A549 (cell line): ENCODE results near the gene MGAT5B.

Source experiments
- CTCF ChIP-seq: fragments of >200 bp; sonication (Bioruptor Twin); formaldehyde crosslinking; IDR thresholded peaks from 3 replicates; pipeline ENCODE4 v1.5.1; 2016
- PHF8 ChIP-seq: fragments of 200-600 bp; sonication (generic); IDR thresholded peaks from 2 replicates; pipeline ENCODE4 v1.6.1; 2016; ENCODE audit warnings: low read depth, mild to moderate bottlenecking, antibody characterized with exemption, moderate library complexity, borderline replicate concordance
- RAD21 ChIP-seq, 2 experiments: fragments of >200 bp in 1 of 2; sonication (Bioruptor Twin) in 1 of 2; formaldehyde crosslinking in 1 of 2; IDR thresholded peaks in 1 of 2; conservative IDR thresholded peaks in 1 of 2; 2 replicates in 1 of 2; 3 replicates in 1 of 2; pipeline ENCODE4 v1.6.1; 2012 to 2018; ENCODE audit warnings: inconsistent platforms in 1 of 2
- RCOR1 ChIP-seq: fragments of 150-350 bp; IDR thresholded peaks from 2 replicates; pipeline ENCODE4 v1.6.1; 2014; ENCODE audit warnings: antibody characterized with exemption, low read length, low read depth
- TF ChIP-seq, protein P1 (sequence below): IDR thresholded peaks from 2 replicates; pipeline ENCODE4 v1.6.1; 2012

GRCh38 chr17:76885894-76886290 is 17.7 kb downstream of the MGAT5B start:
- TF ChIP-seq, protein P1, sequence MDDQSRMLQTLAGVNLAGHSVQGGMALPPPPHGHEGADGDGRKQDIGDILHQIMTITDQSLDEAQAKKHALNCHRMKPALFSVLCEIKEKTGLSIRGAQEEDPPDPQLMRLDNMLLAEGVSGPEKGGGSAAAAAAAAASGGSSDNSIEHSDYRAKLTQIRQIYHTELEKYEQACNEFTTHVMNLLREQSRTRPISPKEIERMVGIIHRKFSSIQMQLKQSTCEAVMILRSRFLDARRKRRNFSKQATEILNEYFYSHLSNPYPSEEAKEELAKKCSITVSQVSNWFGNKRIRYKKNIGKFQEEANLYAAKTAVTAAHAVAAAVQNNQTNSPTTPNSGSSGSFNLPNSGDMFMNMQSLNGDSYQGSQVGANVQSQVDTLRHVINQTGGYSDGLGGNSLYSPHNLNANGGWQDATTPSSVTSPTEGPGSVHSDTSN: no peak
- TF ChIP-seq RAD21 (conservative IDR thresholded peaks at IDR 0.05 in 1 of 2, IDR thresholded peaks at IDR 0.05 in 1 of 2): no peak
- TF ChIP-seq CTCF: no peak
- no peak for TF ChIP-seq RCOR1
- TF ChIP-seq PHF8: no peak
